Measurements from ENCODE around the gene BEX4.

- TF ChIP-seq POLR2A (IDR thresholded peaks at IDR 0.05): no peak
- TF ChIP-seq CTCF (IDR thresholded peaks at IDR 0.05): no peak
Measured at GRCh38 chrX:103210056-103210455, 4.9 kb upstream of the BEX4 start.

All from thyroid gland (tissue), 4 donors.